ENCODE results near the gene DEGS1. TPM values are rescaled to one million over a fixed set of nuclear protein-coding genes. Genes with fewer than 3 reads are reported as not detected.

DEGS1 gene
- total and polyA plus RNA-seq, 2 of the 4 experiments (the other 2 are of a cell fraction), result 54.8 to 109 TPM

DNA sequence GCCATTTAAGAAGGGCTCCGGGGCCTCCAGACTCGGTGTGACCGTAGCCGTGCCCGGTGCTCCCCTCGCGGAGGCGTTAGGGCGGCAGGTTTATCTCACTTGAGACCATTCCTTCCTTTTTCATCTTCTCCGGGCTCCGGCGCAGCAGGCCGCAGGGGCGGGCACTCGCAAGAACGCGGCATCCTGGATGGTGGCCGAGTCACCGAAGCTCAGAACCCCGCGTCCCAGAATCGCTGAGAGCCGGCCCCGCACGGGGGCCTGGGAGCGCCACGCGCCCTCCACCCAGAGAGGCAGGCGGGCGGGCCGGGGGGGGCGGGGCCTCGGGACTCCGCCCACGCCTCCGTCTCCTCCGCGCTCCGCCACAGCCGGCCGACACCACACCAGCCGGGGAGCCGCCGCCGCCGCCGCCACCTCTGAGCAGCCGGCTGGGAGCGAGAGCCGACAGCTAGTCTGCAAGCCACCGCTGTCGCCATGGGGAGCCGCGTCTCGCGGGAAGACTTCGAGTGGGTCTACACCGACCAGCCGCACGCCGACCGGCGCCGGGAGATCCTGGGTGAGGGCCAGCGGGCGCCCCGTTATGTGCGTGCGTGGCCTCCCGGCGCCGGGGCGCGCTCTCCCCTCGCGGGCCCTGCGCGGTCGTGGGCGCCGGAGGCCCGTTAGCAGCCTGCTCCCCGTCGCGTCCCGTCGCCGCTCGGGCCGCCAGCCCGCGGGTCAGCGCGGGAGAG is at the start of gene DEGS1 (continued):
- no peak for TF ChIP-seq CEBPB (IDR thresholded peaks at IDR 0.05; ENCODE audit: low read depth, low read length)
- TF ChIP-seq NFE2L2 (IDR thresholded peaks at IDR 0.05; ENCODE audit: low read depth, low read length), result no peak
- TF ChIP-seq RCOR1 (IDR thresholded peaks at IDR 0.05; ENCODE audit: insufficient replicate concordance, low read length), result no peak
- 0 out of 2 replicates have a peak, but pooled peaks have one; percentile 16 for TF ChIP-seq CHD1 (IDR thresholded peaks at IDR 0.05; ENCODE audit: low read depth, low read length)
- TF ChIP-seq MAFK (IDR thresholded peaks at IDR 0.05; ENCODE audit: low read depth, low read length), result no peak

DNA sequence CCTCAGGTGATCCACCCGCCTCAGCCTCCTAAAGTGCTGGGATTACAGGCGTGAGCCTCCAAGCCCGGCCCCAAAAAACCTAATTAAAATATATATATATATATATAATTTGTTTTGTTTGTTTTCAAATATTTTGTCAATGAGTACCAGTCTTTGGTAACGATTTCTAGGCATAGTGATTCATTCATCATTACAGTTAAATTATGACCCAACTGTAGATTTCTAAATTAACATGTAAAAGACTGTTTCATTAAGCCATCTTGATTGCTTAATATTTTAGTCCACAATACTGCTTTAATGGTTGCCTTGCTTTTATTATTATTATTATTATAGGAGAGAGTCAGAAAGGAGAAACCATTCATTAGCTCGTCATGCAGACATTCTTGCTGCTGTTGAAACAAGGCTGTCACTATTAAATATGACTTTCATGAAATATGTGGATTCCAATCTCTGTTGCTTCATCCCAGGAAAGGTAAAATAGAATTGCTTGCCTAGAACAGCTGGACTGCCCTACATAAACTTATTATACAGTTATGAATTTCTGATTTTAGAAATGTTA is 49.2 kb upstream of the DEGS1 start:
- in situ Hi-C loops (cut with MboI; ENCODE audit: low sequenced_read_pairs) (no loop called here), intact Hi-C loops (cut with micrococcal nuclease) (no loop called here), dilution Hi-C loops (cut with HindIII; ENCODE audit: low sequenced_read_pairs, unreplicated experiment) (no loop called here)
- ChIA-PET POLR2A (ENCODE audit: unreplicated experiment) (no interaction called here), CTCF (interaction anchor here (0.6 kb wide), 1 partner anchor 16 kb away, joined by 3 read pairs; no protein-coding TSS in a partner anchor)
- Histone ChIP-seq H3K14ac (replicated peaks; ENCODE audit: low read depth, low read length) (no peak overlapping the region), H3K36me3 (ENCODE audit: control insufficient read depth, insufficient read depth, low read length) (peaks cover 31% of the 10 kb centered on the region), H2BK15ac (ENCODE audit: low read depth, low read length) (no peak overlapping the region), H4K91ac (ENCODE audit: insufficient read depth, low read depth, low read length) (no peak overlapping the region), H3K56ac (ENCODE audit: extremely low read depth, insufficient read depth, low read length) (no peak overlapping the region), H4K20me1 (ENCODE audit: insufficient read depth, low read length) (0 out of 2 replicates have a peak, but pooled peaks cover 3% of the 10 kb centered on the region), H3K27me3 (ENCODE audit: control insufficient read depth, insufficient read depth, low read length) (no peaks in the 10 kb centered on the region), H3K4ac (ENCODE audit: low read depth, low read length) (no peak overlapping the region), H2BK20ac (ENCODE audit: low read depth, low read length) (no peak overlapping the region), H3K27ac (ENCODE audit: insufficient read depth, low read length) (no peak overlapping the region), H4K8ac (ENCODE audit: low read depth in 2 of 2, low read length in 2 of 2) (no peak overlapping the region), H3K9me3 (ENCODE audit: control insufficient read depth, insufficient read depth, low read length) (no peaks in the 10 kb centered on the region), H4K5ac (ENCODE audit: low read depth, low read length) (no peak overlapping the region), H3K9me1 (ENCODE audit: insufficient read depth, low read length) (no peaks in the 10 kb centered on the region), H3K79me1 (ENCODE audit: low read depth in 1 of 2, low read length in 2 of 2) (peaks cover 0 to 25% of the 10 kb centered on the region in 2 experiments), H3K23ac (ENCODE audit: low read depth, low read length) (no peak overlapping the region), H3K4me2 (ENCODE audit: low read depth, low read length) (no peak overlapping the region), H2BK120ac (ENCODE audit: low read depth, low read length) (no peak overlapping the region), H2BK5ac (ENCODE audit: low read depth, low read length, poor library complexity, severe bottlenecking) (no peak overlapping the region), H2AK5ac (ENCODE audit: low read depth, low read length) (no peak overlapping the region), H2AFZ (replicated peaks; ENCODE audit: low read length, poor library complexity) (no peak overlapping the region), H3K18ac (ENCODE audit: low read depth, low read length) (no peak overlapping the region), H2AK9ac (replicated peaks; ENCODE audit: low read depth, low read length, poor library complexity) (no peak overlapping the region), H3K4me1 (ENCODE audit: control insufficient read depth, insufficient read depth, low read length) (no peaks in the 10 kb centered on the region), H3K4me3 (ENCODE audit: insufficient read depth, low read depth, low read length) (no peak overlapping the region), H3K9ac (ENCODE audit: low read depth, low read length) (no peak overlapping the region)
- TF ChIP-seq MAFK (IDR thresholded peaks at IDR 0.05; ENCODE audit: low read depth, low read length), result no peak
- no peak for TF ChIP-seq MXI1 (IDR thresholded peaks at IDR 0.05; ENCODE audit: borderline replicate concordance, low read depth, low read length)
- TF ChIP-seq MAZ (IDR thresholded peaks at IDR 0.05; ENCODE audit: borderline replicate concordance, low read depth, low read length), result no peak
- no peak for TF ChIP-seq FOS (IDR thresholded peaks at IDR 0.05; ENCODE audit: low read depth, low read length)
- no peak for TF ChIP-seq POLR2A (IDR thresholded peaks at IDR 0.05; ENCODE audit: low read depth, low read length)
- TF ChIP-seq, protein P1, sequence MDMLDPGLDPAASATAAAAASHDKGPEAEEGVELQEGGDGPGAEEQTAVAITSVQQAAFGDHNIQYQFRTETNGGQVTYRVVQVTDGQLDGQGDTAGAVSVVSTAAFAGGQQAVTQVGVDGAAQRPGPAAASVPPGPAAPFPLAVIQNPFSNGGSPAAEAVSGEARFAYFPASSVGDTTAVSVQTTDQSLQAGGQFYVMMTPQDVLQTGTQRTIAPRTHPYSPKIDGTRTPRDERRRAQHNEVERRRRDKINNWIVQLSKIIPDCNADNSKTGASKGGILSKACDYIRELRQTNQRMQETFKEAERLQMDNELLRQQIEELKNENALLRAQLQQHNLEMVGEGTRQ (IDR thresholded peaks at IDR 0.05; ENCODE audit: low read depth, low read length), result no peak
- TF ChIP-seq, protein P2, sequence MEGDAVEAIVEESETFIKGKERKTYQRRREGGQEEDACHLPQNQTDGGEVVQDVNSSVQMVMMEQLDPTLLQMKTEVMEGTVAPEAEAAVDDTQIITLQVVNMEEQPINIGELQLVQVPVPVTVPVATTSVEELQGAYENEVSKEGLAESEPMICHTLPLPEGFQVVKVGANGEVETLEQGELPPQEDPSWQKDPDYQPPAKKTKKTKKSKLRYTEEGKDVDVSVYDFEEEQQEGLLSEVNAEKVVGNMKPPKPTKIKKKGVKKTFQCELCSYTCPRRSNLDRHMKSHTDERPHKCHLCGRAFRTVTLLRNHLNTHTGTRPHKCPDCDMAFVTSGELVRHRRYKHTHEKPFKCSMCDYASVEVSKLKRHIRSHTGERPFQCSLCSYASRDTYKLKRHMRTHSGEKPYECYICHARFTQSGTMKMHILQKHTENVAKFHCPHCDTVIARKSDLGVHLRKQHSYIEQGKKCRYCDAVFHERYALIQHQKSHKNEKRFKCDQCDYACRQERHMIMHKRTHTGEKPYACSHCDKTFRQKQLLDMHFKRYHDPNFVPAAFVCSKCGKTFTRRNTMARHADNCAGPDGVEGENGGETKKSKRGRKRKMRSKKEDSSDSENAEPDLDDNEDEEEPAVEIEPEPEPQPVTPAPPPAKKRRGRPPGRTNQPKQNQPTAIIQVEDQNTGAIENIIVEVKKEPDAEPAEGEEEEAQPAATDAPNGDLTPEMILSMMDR (conservative IDR thresholded peaks at IDR 0.05; ENCODE audit: low read depth, low read length), result no peak
- BruUV-seq (replicated peaks), result no TSS peak
- no peak for ATAC-seq (ENCODE audit: low read depth)
- no peak for DNase-seq
- no CpG with 5 or more reads among the region's 5 CpGs for WGBS, 2 experiments (ENCODE audit: extremely low coverage in 2 of 2, insufficient read length in 1 of 2)

Measured in IMR-90 (cell line).